ENCODE data around the gene PRND.

- TF ChIP-seq HDAC6 (IDR thresholded peaks at IDR 0.05; ENCODE audit: low read depth, low read length) (no peak), EP300 (IDR thresholded peaks at IDR 0.05; ENCODE audit: borderline replicate concordance in 1 of 2, low read depth in 2 of 2, low read length in 2 of 2) (no peak), BACH1 (IDR thresholded peaks at IDR 0.05; ENCODE audit: low read length) (no peak), TBP (IDR thresholded peaks at IDR 0.05; ENCODE audit: low read depth, low read length) (no peak), TAF1 (IDR thresholded peaks at IDR 0.05; ENCODE audit: low read depth, low read length) (no peak), SRF (IDR thresholded peaks at IDR 0.05; ENCODE audit: low read depth, low read length) (no peak), BRCA1 (IDR thresholded peaks at IDR 0.05; ENCODE audit: low read depth, low read length) (no peak), EZH2 (IDR thresholded peaks at IDR 0.05; ENCODE audit: low read depth, low read length, severe bottlenecking) (no peak), CTCF (IDR thresholded peaks at IDR 0.05; ENCODE audit: control extremely low read depth in 1 of 3, insufficient read depth in 1 of 3, low read depth in 1 of 3, low read length in 3 of 3) (no peak), ZNF274 (IDR thresholded peaks at IDR 0.05; ENCODE audit: borderline replicate concordance, extremely low read depth, low read length) (no peak), CBX5 (IDR thresholded peaks at IDR 0.05; ENCODE audit: low read depth, low read length) (no peak), SP2 (IDR thresholded peaks at IDR 0.05; ENCODE audit: low read length) (no peak)
These were observed 3.7 kb upstream of the PRND start for GRCh38 chr20:4717816-4718570.
